Pancreas (tissue), 10 donors: ENCODE measurements around the gene ZHX3. TPM values are rescaled to one million over a fixed set of nuclear protein-coding genes. Genes with fewer than 3 reads are reported as not detected.

Experiments
- ATAC-seq, 4 donors: fragments of 200-7000 bp; cut with Tn5 transposase; one replicate each; pipeline versions ENCODE4 v1.8.0 to v1.9.1; 2020; ENCODE audit warnings: mild to moderate bottlenecking in 4 of 4, moderate library complexity in 4 of 4
- DNase-seq, 6 donors: peaks; one replicate each; pipeline ENCODE4 v3.0.0-alpha.2; 2020
- FAIRE-seq: peaks from 2 replicates; lab custom pipeline; 2012; peaks lifted over from hg19 to GRCh38; lab: Jason Lieb, UNC
- H3K27ac ChIP-seq, 4 donors: fragments of 200-600 bp; sonication (generic); 1 replicate in 3 of 4; 2 replicates in 1 of 4; pipeline versions ENCODE4 v1.5.0 to v1.8.0; 2020
- H3K27me3 ChIP-seq, 4 donors: fragments of 200-600 bp; one replicate each; pipeline ENCODE4 v1.8.0; 2021
- H3K36me3 ChIP-seq, 3 donors: fragments of 200-600 bp; sonication (generic) in 1 of 3; one replicate each; pipeline versions ENCODE4 v1.5.0 to v1.8.0; 2020 to 2021
- H3K4me1 ChIP-seq, 3 donors: fragments of 200-600 bp; one replicate each; pipeline ENCODE4 v1.8.0; 2021
- H3K4me3 ChIP-seq, 4 donors: fragments of 200-600 bp; sonication (generic) in 2 of 4; one replicate each; pipeline versions ENCODE4 v1.5.0 to v1.8.0; 2020 to 2021
- H3K9me3 ChIP-seq, 4 donors: fragments of 200-600 bp; one replicate each; pipeline ENCODE4 v1.8.0; 2021
- WGBS, 2 donors: extraction: QIAGEN DNeasy Blood & Tissue Kit; methylation state at CpG; one replicate each; pipeline ENCODE4 v1.1.7; 2013; 5-methylcytosine and 5-hydroxymethylcytosine counted together
- intact Hi-C, 3 donors: fragments of 100-400 bp; cut with DNase I; formaldehyde crosslinking; loops; one replicate each; pipeline versions ENCODE4 v1.11.1 to v1.14.2; 2022
- polyA plus RNA-seq, 2 donors: library from polyadenylated mRNA; stranded (reverse); fragments of 200-250 nt; gene quantifications; one replicate each; pipeline ENCODE4 v1.2.3, GENCODE V29; 2013
- total RNA-seq, 6 donors: library from RNA; stranded (reverse); fragmentation: NEBNext Ultra II Directional in 4 of 6; extraction: Animal tissue kit (Norgen Biotek cat#: 25700) in 4 of 6; gene quantifications; one replicate each; pipeline versions ENCODE4 v1.2.1 to v1.2.4, GENCODE V29; 2021 to 2023
- TF ChIP-seq, protein P1 (sequence below), 4 donors: fragments of 200-600 bp; sonication (generic) in 3 of 4; IDR thresholded peaks; one replicate each; pipeline versions ENCODE4 v1.5.0 to v1.8.0; 2021; ENCODE audit warnings: antibody characterized with exemption in 4 of 4
- donor health status: healthy with polysubstance abuse.
- donor health status: DM: no; HTN: no; CAD: no; lungs with moderate emphysema.
- donor health status: DM: no; HTN: no; CAD: no.
- donor health status: control.
- donor health status: control.
- donor health status: Bipolar disorder and iron deficiency.
- donor health status: DM: yes; HTN: yes; CAD: no.
- donor health status: DM: no; HTN: no; CAD: no.
- donor health status: DM: no; HTN: no; CAD: no.
- donor health status: DM: yes; HTN: yes; CAD: no.

The ZHX3 gene
- total and polyA plus RNA-seq, 8 donors: 7.9 to 17.3 (median 13.0) TPM

- no peaks in the 10 kb centered on the region for H3K9me3 ChIP-seq
- intact Hi-C loops: loop anchor here in 1 of 3 donors (5.0 to 10.0 kb wide), 2 partner anchors 100 to 162 kb away; no protein-coding TSS in a partner anchor
- no peaks in the 10 kb centered on the region for H3K27me3 ChIP-seq
- H3K36me3 ChIP-seq: no peaks in the 10 kb centered on the region
- DNase-seq (no peak), FAIRE-seq (no peak), ATAC-seq (peak in 1 of 4 donors; percentile 38)
- peaks cover 0 to under 1% (median 0%) of the 10 kb centered on the region in 3 donors for H3K4me1 ChIP-seq
- H3K27ac ChIP-seq: peak overlapping the region in 3 of 4 donors; percentile 11 to 28 (median 13)
- TF ChIP-seq, protein P1, sequence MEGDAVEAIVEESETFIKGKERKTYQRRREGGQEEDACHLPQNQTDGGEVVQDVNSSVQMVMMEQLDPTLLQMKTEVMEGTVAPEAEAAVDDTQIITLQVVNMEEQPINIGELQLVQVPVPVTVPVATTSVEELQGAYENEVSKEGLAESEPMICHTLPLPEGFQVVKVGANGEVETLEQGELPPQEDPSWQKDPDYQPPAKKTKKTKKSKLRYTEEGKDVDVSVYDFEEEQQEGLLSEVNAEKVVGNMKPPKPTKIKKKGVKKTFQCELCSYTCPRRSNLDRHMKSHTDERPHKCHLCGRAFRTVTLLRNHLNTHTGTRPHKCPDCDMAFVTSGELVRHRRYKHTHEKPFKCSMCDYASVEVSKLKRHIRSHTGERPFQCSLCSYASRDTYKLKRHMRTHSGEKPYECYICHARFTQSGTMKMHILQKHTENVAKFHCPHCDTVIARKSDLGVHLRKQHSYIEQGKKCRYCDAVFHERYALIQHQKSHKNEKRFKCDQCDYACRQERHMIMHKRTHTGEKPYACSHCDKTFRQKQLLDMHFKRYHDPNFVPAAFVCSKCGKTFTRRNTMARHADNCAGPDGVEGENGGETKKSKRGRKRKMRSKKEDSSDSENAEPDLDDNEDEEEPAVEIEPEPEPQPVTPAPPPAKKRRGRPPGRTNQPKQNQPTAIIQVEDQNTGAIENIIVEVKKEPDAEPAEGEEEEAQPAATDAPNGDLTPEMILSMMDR (IDR thresholded peaks at IDR 0.05): no peak
- 69 to 73% methylated on average over 15 of the region's 15 CpGs for WGBS, 2 donors
- H3K4me3 ChIP-seq: no peak overlapping the region
Measured at GRCh38 chr20:41334443-41335421, 17.2 kb upstream of the ZHX3 start.

DNA sequence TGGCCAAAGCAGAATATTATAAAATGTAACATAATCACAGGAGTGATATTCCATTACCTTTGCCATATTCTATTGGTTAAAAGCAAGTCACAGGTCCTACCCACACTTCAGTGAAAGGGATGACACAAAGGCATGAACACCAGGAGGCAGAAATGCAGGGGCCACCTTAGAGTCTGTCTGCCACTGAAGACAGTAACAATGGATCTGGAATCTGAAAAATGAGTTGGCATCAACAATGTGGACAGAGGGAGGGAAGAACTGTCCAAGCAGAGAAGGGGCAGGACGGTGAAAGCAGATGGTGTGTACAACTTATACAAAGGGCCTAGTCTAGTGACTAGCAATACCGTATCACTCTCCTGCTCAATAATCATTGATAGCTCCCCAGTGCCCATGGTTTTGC lies 16.5 kb upstream of the ZHX3 start:
- FAIRE-seq: no peak
- Histone ChIP-seq H3K9me3 (no peaks in the 10 kb centered on the region), H3K4me3 (no peak overlapping the region), H3K36me3 (no peaks in the 10 kb centered on the region), H3K27me3 (no peaks in the 10 kb centered on the region), H3K27ac (peak overlapping the region in 3 of 4 donors; percentile 11 to 28 (median 13)), H3K4me1 (no peaks in the 10 kb centered on the region)
- DNase-seq: no peak
- TF ChIP-seq, protein P1 (IDR thresholded peaks at IDR 0.05): no peak
- ATAC-seq: no peak
- 85 to 92% methylated on average over 2 of the region's 2 CpGs for WGBS, 2 donors
- intact Hi-C loops: loop anchor here in 1 of 3 donors (10.0 kb wide), 1 partner anchor 99 kb away; no protein-coding TSS in a partner anchor

DNA sequence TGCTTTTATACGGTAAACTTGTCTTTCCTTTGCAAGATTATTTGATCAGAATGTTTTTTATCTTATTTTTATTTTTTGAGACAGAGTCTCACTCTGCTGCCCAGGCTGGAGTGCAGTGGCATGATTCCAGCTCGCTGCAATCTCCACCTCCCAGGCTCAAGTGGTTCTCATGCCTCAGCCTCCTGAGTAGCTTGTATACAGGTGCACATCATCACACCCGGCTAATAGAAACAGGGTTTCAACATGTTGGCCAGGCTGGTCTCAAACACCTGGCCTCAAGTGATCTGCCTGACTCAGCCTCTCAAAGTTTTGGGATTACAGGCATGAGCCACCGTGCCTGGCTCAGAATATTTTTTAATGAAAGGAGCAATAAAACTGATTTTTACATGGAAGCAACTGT lies 14.2 kb upstream of the ZHX3 start:
- no peaks in the 10 kb centered on the region for H3K36me3 ChIP-seq
- FAIRE-seq: no peak
- WGBS, 2 donors: 80 to 87% methylated on average over 4 of the region's 4 CpGs
- intact Hi-C loops: loop anchor here in 1 of 3 donors (10.0 kb wide), 1 partner anchor 97 kb away; no protein-coding TSS in a partner anchor
- H3K4me3 ChIP-seq: no peak overlapping the region
- ATAC-seq: no peak
- H3K4me1 ChIP-seq: no peaks in the 10 kb centered on the region
- DNase-seq: no peak
- H3K9me3 ChIP-seq: no peaks in the 10 kb centered on the region
- H3K27me3 ChIP-seq: no peaks in the 10 kb centered on the region
- no peak overlapping the region for H3K27ac ChIP-seq
- TF ChIP-seq, protein P1 (IDR thresholded peaks at IDR 0.05): no peak

DNA sequence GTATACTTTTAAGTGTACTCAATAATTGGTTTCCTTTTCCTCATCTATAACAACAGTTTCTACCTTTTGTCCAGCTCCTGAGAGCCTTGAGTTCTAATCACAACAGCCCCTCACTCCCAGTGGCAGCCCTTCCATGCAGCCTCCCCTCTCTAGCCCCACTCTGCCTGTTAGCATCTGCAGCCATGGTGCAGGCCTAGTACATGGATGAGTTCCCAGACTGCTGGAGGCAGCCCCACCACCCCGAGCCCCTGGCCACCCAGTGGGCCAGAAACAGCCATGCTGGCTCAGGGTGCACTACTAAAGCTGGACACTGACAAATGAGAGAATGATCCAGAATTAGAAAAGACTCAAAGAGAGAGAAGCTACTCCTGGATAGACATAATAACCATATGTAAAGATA lies 13.4 kb upstream of the ZHX3 start:
- no peak for DNase-seq
- no peak for FAIRE-seq
- Histone ChIP-seq H3K9me3 (no peaks in the 10 kb centered on the region), H3K4me3 (no peak overlapping the region), H3K36me3 (no peaks in the 10 kb centered on the region), H3K4me1 (no peaks in the 10 kb centered on the region), H3K27ac (no peak overlapping the region), H3K27me3 (no peaks in the 10 kb centered on the region)
- intact Hi-C loops: loop anchor here in 1 of 3 donors (10.0 kb wide), 1 partner anchor 96 kb away; no protein-coding TSS in a partner anchor
- TF ChIP-seq, protein P1 (IDR thresholded peaks at IDR 0.05): no peak
- WGBS, 2 donors: 71 to 80% methylated on average over 1 of the region's 1 CpG
- ATAC-seq: no peak
